GM19328 (cell line): ENCODE data around the gene PEX16.
"Not testable (repeated sequence)": the region's sequence is repeated elsewhere in the genome, so short reads cannot be mapped to it uniquely, and the experiment has no call there.

Experiments
- ATAC-seq: cut with Tn5 transposase; IDR thresholded peaks from one replicate; pipeline ENCODE4 v1.9.1; 2021; ENCODE audit warnings: mild to moderate bottlenecking, moderate library complexity; ENCODE audit not compliant: unreplicated experiment

PEX16 gene

GRCh38 chr11:45918962-45919675 lies 1.4 kb upstream of the PEX16 start:
- no peak for ATAC-seq

- no peak for ATAC-seq
Observed at GRCh38 chr11:45918331-45918941, 759 bp upstream of the PEX16 start.

GRCh38 chr11:45917286-45917622 lies 423 bp downstream of the PEX16 start:
- no peak for ATAC-seq

GRCh38 chr11:45915446-45915845 lies 2.2 kb downstream of the PEX16 start:
- ATAC-seq: no peak

GRCh38 chr11:45913942-45914635 lies 3.6 kb downstream of the PEX16 start:
- ATAC-seq: no peak

- no peak for ATAC-seq
Observed at GRCh38 chr11:45913514-45913913, 4.2 kb downstream of the PEX16 start.

- ATAC-seq: no peak
Observed at GRCh38 chr11:45910623-45911022, 7.1 kb downstream of the PEX16 start.

GRCh38 chr11:45909594-45910475 lies 7.8 kb downstream of the PEX16 start:
- no peak for ATAC-seq

- no peak for ATAC-seq
Observed at GRCh38 chr11:45907911-45908370, 9.7 kb downstream of the PEX16 start.

GRCh38 chr11:45906965-45907611 lies 10.6 kb downstream of the PEX16 start, which contains the start of gene FREY1:
TSS of gene FREY1 (minus strand) at chr11:45907271. CDS start at chr11:45907245, 26 bp downstream.
- no peak for ATAC-seq

- no peak for ATAC-seq
Observed at GRCh38 chr11:45906096-45906682, 11.5 kb downstream of the PEX16 start.

GRCh38 chr11:45905576-45905975 lies 12.1 kb downstream of the PEX16 start:
- not testable (repeated sequence) for ATAC-seq

GRCh38 chr11:45905095-45905494 lies 12.6 kb downstream of the PEX16 start:
- no peak for ATAC-seq

- ATAC-seq: no peak
Observed at GRCh38 chr11:45904309-45904915, 13.3 kb downstream of the PEX16 start.

- ATAC-seq: no peak
Observed at GRCh38 chr11:45902452-45903380, 15.0 kb downstream of the PEX16 start.

GRCh38 chr11:45901626-45902025 lies 16.1 kb downstream of the PEX16 start:
- no peak for ATAC-seq

- no peak for ATAC-seq
Observed at GRCh38 chr11:45900916-45901617, 16.6 kb downstream of the PEX16 start.
